ENCODE results near the gene DQX1. TPM values are rescaled to one million over a fixed set of nuclear protein-coding genes. Genes with fewer than 3 reads are reported as not detected.
"Not testable (repeated sequence)": the region's sequence is repeated elsewhere in the genome, so short reads cannot be mapped to it uniquely, and the experiment has no call there.

DQX1 gene
- polyA plus RNA-seq, 1 donor (not counting 4 experiments of a cell fraction or from before 2014, with no cell fraction given): 5.9 TPM

DNA sequence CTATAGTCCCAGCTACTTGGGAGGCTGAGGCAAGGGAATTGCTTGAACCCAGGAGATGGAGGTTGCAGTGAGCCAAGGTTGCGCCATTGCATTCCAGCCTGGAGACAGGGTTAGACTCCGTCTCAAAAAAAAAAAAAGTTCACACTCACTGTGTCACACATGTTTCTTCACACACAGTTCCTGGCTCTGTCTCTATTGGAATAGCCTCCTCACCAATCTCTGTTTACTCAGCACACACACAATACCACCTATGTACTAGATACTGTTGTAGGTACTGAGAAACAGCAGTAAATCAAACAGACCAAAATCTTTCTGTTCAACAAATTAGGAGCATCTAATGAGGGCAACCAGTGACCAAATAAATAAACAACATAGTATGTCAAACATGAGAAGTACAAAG lies 39.9 kb downstream of the DQX1 start:
- H4K20me1 ChIP-seq (ENCODE audit: control insufficient read depth, extremely low read depth, insufficient read depth, low read length): no peaks in the 10 kb centered on the region
- peaks cover 11 to 20% of the 10 kb centered on the region in 2 experiments for H3K36me3 ChIP-seq (ENCODE audit: control insufficient read depth in 2 of 2, extremely low read depth in 1 of 2, insufficient read depth in 2 of 2, low read length in 2 of 2)
- no peak overlapping the region for H3K4me3 ChIP-seq (ENCODE audit: control insufficient read depth in 2 of 3, extremely low read depth in 1 of 3, insufficient read depth in 2 of 3, low read depth in 1 of 3, low read length in 3 of 3)
- no peaks in the 10 kb centered on the region for H3K9me3 ChIP-seq (ENCODE audit: control insufficient read depth, low read depth, low read length)
- no peaks in the 10 kb centered on the region for H3K27me3 ChIP-seq (ENCODE audit: control insufficient read depth, extremely low read depth, insufficient read depth, low read length)
- H3K9ac ChIP-seq (ENCODE audit: control insufficient read depth, extremely low read depth, insufficient read depth, low read length): no peak overlapping the region
- TF ChIP-seq, protein P1, sequence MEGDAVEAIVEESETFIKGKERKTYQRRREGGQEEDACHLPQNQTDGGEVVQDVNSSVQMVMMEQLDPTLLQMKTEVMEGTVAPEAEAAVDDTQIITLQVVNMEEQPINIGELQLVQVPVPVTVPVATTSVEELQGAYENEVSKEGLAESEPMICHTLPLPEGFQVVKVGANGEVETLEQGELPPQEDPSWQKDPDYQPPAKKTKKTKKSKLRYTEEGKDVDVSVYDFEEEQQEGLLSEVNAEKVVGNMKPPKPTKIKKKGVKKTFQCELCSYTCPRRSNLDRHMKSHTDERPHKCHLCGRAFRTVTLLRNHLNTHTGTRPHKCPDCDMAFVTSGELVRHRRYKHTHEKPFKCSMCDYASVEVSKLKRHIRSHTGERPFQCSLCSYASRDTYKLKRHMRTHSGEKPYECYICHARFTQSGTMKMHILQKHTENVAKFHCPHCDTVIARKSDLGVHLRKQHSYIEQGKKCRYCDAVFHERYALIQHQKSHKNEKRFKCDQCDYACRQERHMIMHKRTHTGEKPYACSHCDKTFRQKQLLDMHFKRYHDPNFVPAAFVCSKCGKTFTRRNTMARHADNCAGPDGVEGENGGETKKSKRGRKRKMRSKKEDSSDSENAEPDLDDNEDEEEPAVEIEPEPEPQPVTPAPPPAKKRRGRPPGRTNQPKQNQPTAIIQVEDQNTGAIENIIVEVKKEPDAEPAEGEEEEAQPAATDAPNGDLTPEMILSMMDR (optimal IDR thresholded peaks at IDR 0.05 in 1 of 3, IDR thresholded peaks at IDR 0.05 in 1 of 3, conservative IDR thresholded peaks at IDR 0.05 in 1 of 3; ENCODE audit: extremely low read depth in 1 of 3, insufficient read depth in 2 of 3, low read length in 3 of 3): no peak
- TF ChIP-seq EZH2 (IDR thresholded peaks at IDR 0.05; ENCODE audit: low read length): no peak
- dilution Hi-C loops (cut with MboI; ENCODE audit: extremely low pct_ligation_motif_present, low sequenced_read_pairs): no loop called here
- H3K9me1 ChIP-seq (ENCODE audit: control insufficient read depth, extremely low read depth, insufficient read depth, low read length): no peaks in the 10 kb centered on the region
- no peak for FAIRE-seq
- H3K27ac ChIP-seq (ENCODE audit: control insufficient read depth, insufficient read depth, low read length): no peak overlapping the region
- H2AFZ ChIP-seq (ENCODE audit: control insufficient read depth, low read length): no peak overlapping the region
- H3K4me2 ChIP-seq (ENCODE audit: control insufficient read depth, extremely low read depth, insufficient read depth, low read depth, low read length): no peak overlapping the region
- peaks cover 33% of the 10 kb centered on the region for H3K79me2 ChIP-seq (ENCODE audit: control insufficient read depth, insufficient read depth, low read length)
- no peak for DNase-seq (ENCODE audit: low read depth, low spot score)
- peaks cover 24% of the 10 kb centered on the region for H3K4me1 ChIP-seq (ENCODE audit: control insufficient read depth, extremely low read depth, insufficient read depth, low read length)

- H4K20me1 ChIP-seq (ENCODE audit: control insufficient read depth, extremely low read depth, insufficient read depth, low read length); H3K36me3 ChIP-seq (ENCODE audit: control insufficient read depth in 2 of 2, extremely low read depth in 1 of 2, insufficient read depth in 2 of 2, low read length in 2 of 2); DNase-seq (ENCODE audit: low read depth, low spot score); H3K9me1 ChIP-seq (ENCODE audit: control insufficient read depth, extremely low read depth, insufficient read depth, low read length); H3K27me3 ChIP-seq (ENCODE audit: control insufficient read depth, extremely low read depth, insufficient read depth, low read length); dilution Hi-C loops (cut with MboI; ENCODE audit: extremely low pct_ligation_motif_present, low sequenced_read_pairs); FAIRE-seq; H3K9me3 ChIP-seq (ENCODE audit: control insufficient read depth, low read depth, low read length): not testable (repeated sequence)
- Histone ChIP-seq H3K4me3 (ENCODE audit: control insufficient read depth in 2 of 3, extremely low read depth in 1 of 3, insufficient read depth in 2 of 3, low read depth in 1 of 3, low read length in 3 of 3) (peak overlapping the region; percentile 92 to 97 (median 95)), H3K79me2 (ENCODE audit: control insufficient read depth, insufficient read depth, low read length) (peaks cover 35% of the 10 kb centered on the region), H3K9ac (ENCODE audit: control insufficient read depth, extremely low read depth, insufficient read depth, low read length) (peak overlapping the region; percentile 84), H3K4me2 (ENCODE audit: control insufficient read depth, extremely low read depth, insufficient read depth, low read depth, low read length) (peak overlapping the region; percentile 84), H3K27ac (ENCODE audit: control insufficient read depth, insufficient read depth, low read length) (peak overlapping the region; percentile 82), H3K4me1 (ENCODE audit: control insufficient read depth, extremely low read depth, insufficient read depth, low read length) (peaks cover 24% of the 10 kb centered on the region), H2AFZ (ENCODE audit: control insufficient read depth, low read length) (peak overlapping the region; percentile 97)
Measured at GRCh38 chr2:74483675-74484164, 42.3 kb downstream of the DQX1 start.

Measured in keratinocyte (primary cell).